ENCODE measurements around the gene C1orf35. TPM values are rescaled to one million over a fixed set of nuclear protein-coding genes. Genes with fewer than 3 reads are reported as not detected.

Gene C1orf35
- total RNA-seq, 1 experiment from 2014 or later, result 31.0 TPM

GRCh38 chr1:228060458-228061190 is 42.5 kb downstream of the C1orf35 start:
- H2BK5ac ChIP-seq (ENCODE audit: insufficient read length, low read length), result no peak overlapping the region
- no peaks in the 10 kb centered on the region for H3K79me2 ChIP-seq (ENCODE audit: insufficient read depth, low read length)
- no peaks in the 10 kb centered on the region for H3K79me1 ChIP-seq (ENCODE audit: insufficient read depth, low read depth, low read length, poor library complexity, severe bottlenecking)
- peak overlapping the region; percentile 73 for H3K18ac ChIP-seq (ENCODE audit: insufficient read length, low read depth, low read length)
- H2AK5ac ChIP-seq (ENCODE audit: insufficient read length, low read length), result no peak overlapping the region
- H3K4me1 Mint-ChIP-seq, result peaks cover 5 to 7% of the 10 kb centered on the region in 2 experiments; a peak in 3 of 4 replicates
- no peak overlapping the region for H3K9ac ChIP-seq (ENCODE audit: extremely low read depth, insufficient read length, low read length)
- no peak overlapping the region for H2BK15ac ChIP-seq (ENCODE audit: low read depth, low read length)
- DNase-seq, result peak; percentile 88
- H4K91ac ChIP-seq (ENCODE audit: insufficient read length, low read depth, low read length), result no peak overlapping the region
- no peaks in the 10 kb centered on the region; a peak in 1 of 7 replicates for H3K36me3 Mint-ChIP-seq (ENCODE audit: insufficient read depth in 1 of 3, low read depth in 3 of 3)
- no peak overlapping the region for H2BK20ac ChIP-seq (ENCODE audit: low read depth, low read length, poor library complexity, severe bottlenecking)
- no peaks in the 10 kb centered on the region for H3K9me3 ChIP-seq (ENCODE audit: control insufficient read depth, low read depth, low read length)
- no peak overlapping the region for H2BK12ac ChIP-seq (ENCODE audit: insufficient read length, low read depth, low read length)
- H3T11ph ChIP-seq (ENCODE audit: low read length), result no peak overlapping the region
- no peak overlapping the region for H3K27ac Mint-ChIP-seq
- peak overlapping the region; percentile 77 for H3K14ac ChIP-seq (ENCODE audit: insufficient read depth, low read length)
- no peak overlapping the region for H2AFZ ChIP-seq (ENCODE audit: low read length)
- H3K4me3 Mint-ChIP-seq, result peak overlapping the region; percentile 71 to 85
- H3K4me1 ChIP-seq (ENCODE audit: insufficient read depth, low read length), result no peaks in the 10 kb centered on the region
- H4K8ac ChIP-seq (replicated peaks; ENCODE audit: insufficient read length, low read depth, low read length), result no peak overlapping the region
- H3K4me2 ChIP-seq (ENCODE audit: insufficient read depth, insufficient read length, low read length), result peak overlapping the region; percentile 88
- WGBS (ENCODE audit: extremely low coverage, insufficient read length, low lambda C conversion rate), result no CpG with 5 or more reads among the region's 34 CpGs
- H3K4ac ChIP-seq (ENCODE audit: low read depth, low read length), result no peak overlapping the region
- no peak overlapping the region for H2BK120ac ChIP-seq (ENCODE audit: low read depth, low read length, poor library complexity, severe bottlenecking)
- H3K27ac ChIP-seq (ENCODE audit: insufficient read length, low read depth, low read length), result no peak overlapping the region
- H3K56ac ChIP-seq (ENCODE audit: insufficient read length, low read depth, low read length), result no peak overlapping the region
- peaks cover 96% of the 10 kb centered on the region for H3K27me3 Mint-ChIP-seq (ENCODE audit: low read depth)
- peak; percentile 40; the same call in 2 of the 3 replicates for TF ChIP-seq CTCF (conservative IDR thresholded peaks at IDR 0.05)
- no peaks in the 10 kb centered on the region for H4K20me1 ChIP-seq (ENCODE audit: control insufficient read depth, insufficient read depth, insufficient read length)
- H3K27me3 ChIP-seq (ENCODE audit: insufficient read depth, low read length), result peaks cover 42% of the 10 kb centered on the region
- H3K9me3 Mint-ChIP-seq, result peaks cover 2 to 6% of the 10 kb centered on the region in 2 experiments; a peak in 3 of 5 replicates
- H3K23ac ChIP-seq (ENCODE audit: insufficient read length, low read depth, low read length), result no peak overlapping the region
- H4K5ac ChIP-seq (ENCODE audit: insufficient read length, low read depth, low read length), result no peak overlapping the region
- H3K23me2 ChIP-seq (ENCODE audit: insufficient read length, low read depth, low read length, poor library complexity, severe bottlenecking), result peaks cover 19% of the 10 kb centered on the region
